K562 (cell line): Measurements from ENCODE around the gene KIF5A. TPM values are rescaled to one million over a fixed set of nuclear protein-coding genes. Genes with fewer than 3 reads are reported as not detected.

Experiments used
- BCLAF1 ChIP-seq, 2 experiments: fragments of 450-650 bp in 1 of 2; IDR thresholded peaks; 2 replicates each; pipeline ENCODE4 v1.6.1; 2011 to 2017; ENCODE audit warnings: low read depth in 2 of 2, antibody characterized with exemption in 1 of 2, borderline replicate concordance in 1 of 2, low read length in 1 of 2, mild to moderate bottlenecking in 1 of 2, mixed read lengths in 1 of 2; ENCODE audit not compliant: control insufficient read depth in 1 of 2
- CBX2 ChIP-seq: fragments of 200-600 bp; sonication (generic); IDR thresholded peaks from one replicate; pipeline ENCODE4 v1.6.1; 2012; ENCODE audit warnings: mild to moderate bottlenecking, low read length, inconsistent platforms; ENCODE audit not compliant: insufficient read depth, poor library complexity, severe bottlenecking
- CSDE1 ChIP-seq, 2 experiments: fragments of 450-650 bp; IDR thresholded peaks; 2 replicates each; pipeline ENCODE4 v1.6.1; 2016; ENCODE audit warnings: mild to moderate bottlenecking in 1 of 2
- EGR1 ChIP-seq: fragments of 450-650 bp; conservative IDR thresholded peaks from 2 replicates; pipeline ENCODE4 v1.6.1; 2017; ENCODE audit warnings: mild to moderate bottlenecking
- ESRRA ChIP-seq: fragments of 450-650 bp; IDR thresholded peaks from 2 replicates; pipeline ENCODE4 v1.6.1; 2014; ENCODE audit warnings: low read depth, mild to moderate bottlenecking, moderate library complexity, borderline replicate concordance
- EZH2 ChIP-seq: IDR thresholded peaks from 2 replicates; pipeline ENCODE4 v1.6.1; 2012; ENCODE audit warnings: low read depth, mild to moderate bottlenecking, inconsistent platforms, low read length, borderline replicate concordance
- FOXM1 ChIP-seq, 2 experiments: fragments of 450-650 bp in 1 of 2; sonication (generic) in 1 of 2; formaldehyde crosslinking in 1 of 2; IDR thresholded peaks; 2 replicates each; pipeline versions ENCODE4 v1.6.1 to v1.9.0; 2017 to 2022; ENCODE audit warnings: low read depth in 2 of 2, mild to moderate bottlenecking in 2 of 2, missing genetic modification reagents in 1 of 2, moderate library complexity in 1 of 2
- NR2C1 ChIP-seq, 2 experiments: fragments of 450-650 bp; IDR thresholded peaks; 2 replicates each; pipeline ENCODE4 v1.6.1; 2017; ENCODE audit warnings: mild to moderate bottlenecking in 2 of 2, antibody characterized with exemption in 1 of 2, inconsistent platforms in 1 of 2, missing compliant biosample characterization in 1 of 2, missing genetic modification characterization in 1 of 2
- NR2C2 ChIP-seq, 2 experiments: fragments of 200-800 bp in 1 of 2; sonication (Bioruptor generic) in 1 of 2; sonication (generic) in 1 of 2; formaldehyde crosslinking in 1 of 2; IDR thresholded peaks; 2 replicates each; pipeline versions ENCODE4 v1.6.1 to v1.8.0; 2016 to 2022; ENCODE audit warnings: mild to moderate bottlenecking in 1 of 2, missing compliant biosample characterization in 1 of 2, missing genetic modification characterization in 1 of 2, missing genetic modification reagents in 1 of 2
- PBX2 ChIP-seq, 2 experiments: IDR thresholded peaks in 1 of 2; conservative IDR thresholded peaks in 1 of 2; 2 replicates each; pipeline ENCODE4 v1.6.1; 2016; ENCODE audit warnings: low read depth in 2 of 2, mild to moderate bottlenecking in 1 of 2, missing compliant biosample characterization in 1 of 2, missing genetic modification characterization in 1 of 2, moderate library complexity in 1 of 2
- PHF8 ChIP-seq: fragments of 200-600 bp; sonication (generic); IDR thresholded peaks from 2 replicates; pipeline ENCODE4 v1.6.1; 2012; ENCODE audit warnings: mixed run types, mild to moderate bottlenecking, inconsistent platforms, low read length, moderate library complexity, borderline replicate concordance
- POLR2G ChIP-seq: fragments of 200-400 bp; formaldehyde crosslinking; IDR thresholded peaks from 2 replicates; pipeline ENCODE4 v1.6.1; 2017; ENCODE audit warnings: low read depth, mild to moderate bottlenecking, antibody characterized with exemption, low read length, moderate library complexity
- PRPF4 ChIP-seq: fragments of 200-400 bp; formaldehyde crosslinking; IDR thresholded peaks from one replicate; pipeline ENCODE4 v1.6.1; 2017; ENCODE audit warnings: low read length, low read depth, mild to moderate bottlenecking; ENCODE audit not compliant: insufficient read depth, poor library complexity, severe bottlenecking
- SMC3 ChIP-seq: conservative IDR thresholded peaks from 2 replicates; pipeline ENCODE4 v1.6.1; 2011; ENCODE audit warnings: low read depth, low read length, improper control_type of control experiment; ENCODE audit not compliant: insufficient read depth
- ZBTB1 ChIP-seq: sonication (generic); formaldehyde crosslinking; IDR thresholded peaks from 2 replicates; pipeline ENCODE4 v1.8.1; 2023; ENCODE audit warnings: missing genetic modification reagents, low read depth, mild to moderate bottlenecking, borderline replicate concordance
- ZBTB7A ChIP-seq: IDR thresholded peaks from 2 replicates; pipeline ENCODE4 v1.6.1; 2011; ENCODE audit warnings: low read depth, mild to moderate bottlenecking, low read length, moderate library complexity, borderline replicate concordance; ENCODE audit not compliant: control insufficient read depth
- ZNF324 ChIP-seq: fragments of 250-450 bp; sonication (Bioruptor Pico); IDR thresholded peaks from 2 replicates; pipeline ENCODE4 v1.4.0; 2020; ENCODE audit warnings: mild to moderate bottlenecking
- polyA plus RNA-seq, 8 experiments: library from polyadenylated mRNA; depleted of rRNA in 4 of 8; stranded (reverse) in 5 of 8; unstranded in 3 of 8; fragments of >200 nt; fragmentation: Nextera tagmentation in 2 of 8; fragmentation: Illumina TruSeq in 1 of 8; extraction: Ambion mirVana in 2 of 8; extraction: Trizol in 1 of 8; gene quantifications; 2 replicates each; pipeline versions ENCODE4 v1.2.1 to v1.2.3, GENCODE V29; 2011 to 2014; ENCODE audit warnings: inconsistent platforms in 1 of 8, missing spikeins in 1 of 8
- total RNA-seq, 7 experiments: library from RNA; depleted of rRNA in 6 of 7; stranded (reverse); fragments of >200 nt in 6 of 7; fragmentation: Illumina TruSeq in 2 of 7; extraction: Trizol in 2 of 7; gene quantifications; 2 replicates each; pipeline versions ENCODE4 v1.2.1 to v1.2.3, GENCODE V29; 2011 to 2021; ENCODE audit warnings: low replicate concordance in 1 of 7

Gene KIF5A
- total and polyA plus RNA-seq, 9 of the 15 experiments (the other 6 are each of a cell fraction or from before 2014, with no cell fraction given): 3.4 to 17.7 (median 8.0) TPM

- TF ChIP-seq BCLAF1 (IDR thresholded peaks at IDR 0.05; ENCODE audit: borderline replicate concordance in 1 of 2, control insufficient read depth in 1 of 2, low read depth in 2 of 2, low read length in 1 of 2): no peak
- TF ChIP-seq ESRRA: 0 out of 2 replicates have a peak, but pooled peaks have one; percentile 35
- TF ChIP-seq ZBTB7A: peak; percentile 65; the same call in 1 of the 2 replicates
- peak; percentile 91 for TF ChIP-seq NR2C1 (IDR thresholded peaks at IDR 0.05)
- peak; percentile 92 for TF ChIP-seq NR2C1 (tag; IDR thresholded peaks at IDR 0.05)
- TF ChIP-seq ZNF324: no peak
- TF ChIP-seq EZH2: no peak
- no peak for TF ChIP-seq PHF8
- no peak for TF ChIP-seq PRPF4
- TF ChIP-seq FOXM1 (IDR thresholded peaks at IDR 0.05; ENCODE audit: low read depth): no peak
- no peak for TF ChIP-seq FOXM1 (CRISPR knock-in tag; IDR thresholded peaks at IDR 0.05; ENCODE audit: low read depth)
- no peak for TF ChIP-seq NR2C2 (CRISPR knock-in tag; IDR thresholded peaks at IDR 0.05)
- TF ChIP-seq NR2C2 (tag; IDR thresholded peaks at IDR 0.05): peak; percentile 89
- no peak for TF ChIP-seq SMC3
- peak; percentile 25; the same call in 1 of the 2 replicates for TF ChIP-seq POLR2G
- no peak for TF ChIP-seq ZBTB1 (CRISPR knock-in tag)
- TF ChIP-seq PBX2 (CRISPR knock-in tag; IDR thresholded peaks at IDR 0.05; ENCODE audit: low read depth): no peak
- no peak for TF ChIP-seq PBX2 (tag; conservative IDR thresholded peaks at IDR 0.05; ENCODE audit: low read depth)
- TF ChIP-seq CSDE1 (IDR thresholded peaks at IDR 0.05): 0 out of 4 replicates have a peak, but pooled peaks of 1 of the 2 experiments have one; percentile 28
- no peak for TF ChIP-seq CBX2
- no peak for TF ChIP-seq EGR1
These were observed 24.8 kb upstream of the KIF5A start (continued) for GRCh38 chr12:57524814-57525614.
